ENCODE data around the gene EVC.
A peak's percentile ranks its signal among the peaks of the same experiment; 100 is the strongest.

Gene EVC

GRCh38 chr4:5773271-5773555 lies 62.2 kb downstream of the EVC start:
- Histone ChIP-seq H3K9me3 (replicated peaks in 1 of 2; ENCODE audit: control insufficient read depth in 2 of 2, insufficient read depth in 1 of 2, low read depth in 1 of 2, low read length in 2 of 2) (peaks cover 18 to 35% of the 10 kb centered on the region in 2 donors), H3K36me3 (replicated peaks in 1 of 2; ENCODE audit: control insufficient read depth in 2 of 2, insufficient read depth in 2 of 2, low read length in 2 of 2) (peaks cover under 1 to 3% of the 10 kb centered on the region in 2 donors)

GRCh38 chr4:5774416-5775036 lies 63.5 kb downstream of the EVC start:
- H4K91ac ChIP-seq (ENCODE audit: low read depth, low read length, poor library complexity): no peak overlapping the region
- DNase-seq (ENCODE audit: low spot score): no peak
- H3K79me1 ChIP-seq (ENCODE audit: low read depth, low read length): no peaks in the 10 kb centered on the region
- no CpG with 5 or more reads among the region's 2 CpGs for WGBS, 2 donors (ENCODE audit: extremely low coverage in 2 of 2, insufficient read length in 2 of 2, insufficient replicate concordance in 1 of 2)
- no peak overlapping the region for H3K4me3 ChIP-seq (ENCODE audit: low read length in 2 of 2)
- H3K4ac ChIP-seq (ENCODE audit: low read length): no peak overlapping the region
- no peak overlapping the region for H2BK120ac ChIP-seq (ENCODE audit: low read depth, low read length)
- H3K9ac ChIP-seq (ENCODE audit: low read depth, low read length, poor library complexity): no peak overlapping the region
- no peak overlapping the region for H2BK15ac ChIP-seq (ENCODE audit: low read length)
- H2AK5ac ChIP-seq (ENCODE audit: low read depth, low read length): no peak overlapping the region
- H3K9me3 ChIP-seq (replicated peaks in 1 of 2; ENCODE audit: control insufficient read depth in 2 of 2, insufficient read depth in 1 of 2, low read depth in 1 of 2, low read length in 2 of 2): peaks cover 14 to 25% of the 10 kb centered on the region in 2 donors
- no peak overlapping the region for H3K14ac ChIP-seq (ENCODE audit: low read length)
- no peak overlapping the region for H2BK12ac ChIP-seq (ENCODE audit: low read length)
- no peak overlapping the region for H2AFZ ChIP-seq (ENCODE audit: low read length)
- no peak overlapping the region for H3K27ac ChIP-seq (replicated peaks; ENCODE audit: low read length)
- H3K18ac ChIP-seq (ENCODE audit: low read length): no peak overlapping the region
- no peak overlapping the region for H3K23ac ChIP-seq (ENCODE audit: low read depth, low read length, poor library complexity)
- H3K27me3 ChIP-seq (ENCODE audit: control insufficient read depth in 3 of 3, insufficient read depth in 3 of 3, low read depth in 1 of 3, low read length in 3 of 3): no peaks in the 10 kb centered on the region
- no peak overlapping the region for H4K8ac ChIP-seq (ENCODE audit: low read depth, low read length)
- no peak overlapping the region for H3K4me2 ChIP-seq (ENCODE audit: insufficient read depth, low read length, poor library complexity, severe bottlenecking)
- H3K36me3 ChIP-seq (replicated peaks in 1 of 2; ENCODE audit: control insufficient read depth in 2 of 2, insufficient read depth in 2 of 2, low read length in 2 of 2): peaks cover 0 to 3% of the 10 kb centered on the region in 2 donors
- peaks cover 0 to 5% of the 10 kb centered on the region in 2 donors for H3K4me1 ChIP-seq (ENCODE audit: control insufficient read depth in 2 of 2, insufficient read depth in 1 of 2, low read depth in 1 of 2, low read length in 2 of 2)
- no peak overlapping the region for H2BK5ac ChIP-seq (ENCODE audit: low read length)

More at GRCh38 chr4:5773271-5773555, 62.2 kb downstream of the EVC start:
- Histone ChIP-seq H2BK15ac (ENCODE audit: low read length) (no peak overlapping the region), H2BK5ac (ENCODE audit: low read length) (peak overlapping the region; percentile 2), H3K4me1 (ENCODE audit: control insufficient read depth in 2 of 2, insufficient read depth in 1 of 2, low read depth in 1 of 2, low read length in 2 of 2) (peaks cover 0 to 5% of the 10 kb centered on the region in 2 donors), H3K18ac (ENCODE audit: low read length) (no peak overlapping the region), H2BK120ac (ENCODE audit: low read depth, low read length) (no peak overlapping the region), H4K91ac (ENCODE audit: low read depth, low read length, poor library complexity) (no peak overlapping the region), H3K14ac (ENCODE audit: low read length) (no peak overlapping the region), H3K4ac (ENCODE audit: low read length) (no peak overlapping the region), H3K79me1 (ENCODE audit: low read depth, low read length) (no peaks in the 10 kb centered on the region), H3K9ac (ENCODE audit: low read depth, low read length, poor library complexity) (no peak overlapping the region), H3K27me3 (ENCODE audit: control insufficient read depth in 3 of 3, insufficient read depth in 3 of 3, low read depth in 1 of 3, low read length in 3 of 3) (no peaks in the 10 kb centered on the region), H2BK12ac (ENCODE audit: low read length) (no peak overlapping the region), H4K8ac (ENCODE audit: low read depth, low read length) (no peak overlapping the region), H3K23ac (ENCODE audit: low read depth, low read length, poor library complexity) (no peak overlapping the region), H3K4me2 (ENCODE audit: insufficient read depth, low read length, poor library complexity, severe bottlenecking) (no peak overlapping the region), H3K27ac (replicated peaks; ENCODE audit: low read length) (no peak overlapping the region), H2AFZ (ENCODE audit: low read length) (no peak overlapping the region), H2AK5ac (ENCODE audit: low read depth, low read length) (no peak overlapping the region), H3K4me3 (ENCODE audit: low read length in 2 of 2) (peak overlapping the region in 1 of 2 donors; percentile 7)
- DNase-seq (ENCODE audit: low spot score): no peak
- no CpG with 5 or more reads among the region's 2 CpGs for WGBS, 2 donors (ENCODE audit: extremely low coverage in 2 of 2, insufficient read length in 2 of 2, insufficient replicate concordance in 1 of 2)

- H3K18ac ChIP-seq (ENCODE audit: low read length): no peak overlapping the region
- no peak overlapping the region for H3K14ac ChIP-seq (ENCODE audit: low read length)
- H2BK120ac ChIP-seq (ENCODE audit: low read depth, low read length): no peak overlapping the region
- H4K8ac ChIP-seq (ENCODE audit: low read depth, low read length): no peak overlapping the region
- no peak overlapping the region for H2AK5ac ChIP-seq (ENCODE audit: low read depth, low read length)
- no peaks in the 10 kb centered on the region for H3K36me3 ChIP-seq (replicated peaks in 1 of 2; ENCODE audit: control insufficient read depth in 2 of 2, insufficient read depth in 2 of 2, low read length in 2 of 2)
- no peak overlapping the region for H3K4me3 ChIP-seq (ENCODE audit: low read length in 2 of 2)
- no peak overlapping the region for H4K91ac ChIP-seq (ENCODE audit: low read depth, low read length, poor library complexity)
- no peak overlapping the region for H3K27ac ChIP-seq (replicated peaks; ENCODE audit: low read length)
- H3K27me3 ChIP-seq (ENCODE audit: control insufficient read depth in 3 of 3, insufficient read depth in 3 of 3, low read depth in 1 of 3, low read length in 3 of 3): no peaks in the 10 kb centered on the region
- peaks cover 0 to 5% of the 10 kb centered on the region in 2 donors for H3K4me1 ChIP-seq (ENCODE audit: control insufficient read depth in 2 of 2, insufficient read depth in 1 of 2, low read depth in 1 of 2, low read length in 2 of 2)
- no peak overlapping the region for H2AFZ ChIP-seq (ENCODE audit: low read length)
- no peak for DNase-seq (ENCODE audit: low spot score)
- H3K4ac ChIP-seq (ENCODE audit: low read length): no peak overlapping the region
- H3K23ac ChIP-seq (ENCODE audit: low read depth, low read length, poor library complexity): no peak overlapping the region
- no peak overlapping the region for H2BK12ac ChIP-seq (ENCODE audit: low read length)
- no CpG with 5 or more reads among the region's 1 CpG for WGBS, 2 donors (ENCODE audit: extremely low coverage in 2 of 2, insufficient read length in 2 of 2, insufficient replicate concordance in 1 of 2)
- H3K79me1 ChIP-seq (ENCODE audit: low read depth, low read length): no peaks in the 10 kb centered on the region
- H2BK15ac ChIP-seq (ENCODE audit: low read length): no peak overlapping the region
- no peak overlapping the region for H3K4me2 ChIP-seq (ENCODE audit: insufficient read depth, low read length, poor library complexity, severe bottlenecking)
- no peak overlapping the region for H2BK5ac ChIP-seq (ENCODE audit: low read length)
- no peak overlapping the region for H3K9ac ChIP-seq (ENCODE audit: low read depth, low read length, poor library complexity)
- H3K9me3 ChIP-seq (replicated peaks in 1 of 2; ENCODE audit: control insufficient read depth in 2 of 2, insufficient read depth in 1 of 2, low read depth in 1 of 2, low read length in 2 of 2): peaks cover 5 to 25% of the 10 kb centered on the region in 2 donors
Measured at GRCh38 chr4:5776510-5776909, 65.5 kb downstream of the EVC start.

- no CpG with 5 or more reads among the region's 9 CpGs for WGBS, 2 donors (ENCODE audit: extremely low coverage in 2 of 2, insufficient read length in 2 of 2, insufficient replicate concordance in 1 of 2)
- no peak for DNase-seq (ENCODE audit: low spot score)
Measured at GRCh38 chr4:5780831-5781480, 70.0 kb downstream of the EVC start.

More at GRCh38 chr4:5780831-5781480, 70.0 kb downstream of the EVC start:
- H3K18ac ChIP-seq (ENCODE audit: low read length): no peak overlapping the region
- H3K4me3 ChIP-seq (ENCODE audit: low read length in 2 of 2): no peak overlapping the region
- H3K4me2 ChIP-seq (ENCODE audit: insufficient read depth, low read length, poor library complexity, severe bottlenecking): no peak overlapping the region
- no peak overlapping the region for H2AFZ ChIP-seq (ENCODE audit: low read length)
- H2BK5ac ChIP-seq (ENCODE audit: low read length): no peak overlapping the region
- no peak overlapping the region for H3K9ac ChIP-seq (ENCODE audit: low read depth, low read length, poor library complexity)
- no peak overlapping the region for H2BK120ac ChIP-seq (ENCODE audit: low read depth, low read length)
- H4K8ac ChIP-seq (ENCODE audit: low read depth, low read length): no peak overlapping the region
- no peak overlapping the region for H3K23ac ChIP-seq (ENCODE audit: low read depth, low read length, poor library complexity)
- H2AK5ac ChIP-seq (ENCODE audit: low read depth, low read length): no peak overlapping the region
- H3K27ac ChIP-seq (replicated peaks; ENCODE audit: low read length): no peak overlapping the region
- peaks cover 9 to 27% of the 10 kb centered on the region in 2 donors for H3K36me3 ChIP-seq (replicated peaks in 1 of 2; ENCODE audit: control insufficient read depth in 2 of 2, insufficient read depth in 2 of 2, low read length in 2 of 2)
- H3K79me1 ChIP-seq (ENCODE audit: low read depth, low read length): no peaks in the 10 kb centered on the region
- peaks cover 5 to 18% of the 10 kb centered on the region in 2 donors for H3K9me3 ChIP-seq (replicated peaks in 1 of 2; ENCODE audit: control insufficient read depth in 2 of 2, insufficient read depth in 1 of 2, low read depth in 1 of 2, low read length in 2 of 2)
- no peak overlapping the region for H2BK12ac ChIP-seq (ENCODE audit: low read length)
- H3K14ac ChIP-seq (ENCODE audit: low read length): no peak overlapping the region
- peaks cover 0 to 5% of the 10 kb centered on the region in 2 donors for H3K4me1 ChIP-seq (ENCODE audit: control insufficient read depth in 2 of 2, insufficient read depth in 1 of 2, low read depth in 1 of 2, low read length in 2 of 2)
- H3K4ac ChIP-seq (ENCODE audit: low read length): no peak overlapping the region
- H3K27me3 ChIP-seq (ENCODE audit: control insufficient read depth in 3 of 3, insufficient read depth in 3 of 3, low read depth in 1 of 3, low read length in 3 of 3): no peaks in the 10 kb centered on the region
- no peak overlapping the region for H4K91ac ChIP-seq (ENCODE audit: low read depth, low read length, poor library complexity)
- no peak overlapping the region for H2BK15ac ChIP-seq (ENCODE audit: low read length)

Measured in neuronal stem cell (in vitro differentiated cells).